ENCODE measurements around the gene DENND6A. TPM values are rescaled to one million over a fixed set of nuclear protein-coding genes. Genes with fewer than 3 reads are reported as not detected.
"Not testable (repeated sequence)": the region's sequence is repeated elsewhere in the genome, so short reads cannot be mapped to it uniquely, and the experiment has no call there.

Gene DENND6A
- total RNA-seq, 2 experiments from 2014 or later: 13.0 to 16.0 TPM

DNA sequence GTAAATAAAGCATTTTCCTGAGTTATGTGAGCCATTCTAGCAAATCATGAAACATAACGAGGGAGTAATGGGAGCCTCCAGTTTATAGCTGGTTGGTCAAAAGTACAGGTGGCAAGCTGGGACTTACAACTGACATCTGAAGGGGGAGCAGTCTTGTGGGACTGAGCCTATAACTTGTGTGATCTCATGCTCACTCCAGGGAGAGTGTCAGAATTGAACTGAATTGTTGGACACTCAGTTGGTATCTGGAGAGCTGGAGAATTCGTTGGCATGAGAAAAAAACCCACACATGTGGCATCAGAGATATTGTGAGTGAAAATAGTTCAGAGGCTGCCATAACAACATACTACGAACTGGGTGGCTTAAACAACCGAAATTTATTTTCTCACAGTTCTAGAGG is 22.8 kb upstream of the DENND6A start:
- Mint-ChIP-seq H3K4me3 (no peak overlapping the region), H3K9me3 (no peaks in the 10 kb centered on the region), H3K36me3 (no peaks in the 10 kb centered on the region), H3K4me1 (ENCODE audit: low read depth) (no peaks in the 10 kb centered on the region), H3K27ac (no peak overlapping the region), H3K27me3 (no peaks in the 10 kb centered on the region)
- ChIA-PET CTCF (no interaction called here), POLR2A (no interaction called here)
- DNase-seq: no peak
- intact Hi-C loops (cut with micrococcal nuclease): no loop called here

DNA sequence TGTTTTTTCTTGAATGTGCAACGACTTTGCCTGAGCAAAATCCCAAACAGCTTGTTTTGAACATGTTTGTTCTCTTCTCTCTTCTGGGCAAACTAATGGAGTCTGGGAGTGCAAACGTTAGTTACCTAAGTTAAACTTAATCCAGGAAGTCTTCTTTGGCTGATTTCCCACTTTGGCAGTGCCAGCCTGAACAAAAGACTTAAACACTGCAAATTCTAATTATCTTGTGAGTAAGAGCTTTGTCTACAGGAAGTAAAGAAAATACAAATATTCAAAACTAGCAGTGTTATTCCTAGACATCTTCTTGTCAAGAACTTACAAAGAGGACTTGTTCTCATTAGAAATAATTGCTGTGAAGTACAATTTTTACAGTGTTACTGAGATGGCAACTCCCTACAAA is 16.7 kb upstream of the DENND6A start:
- POLR2A ChIA-PET: no interaction called here
- H3K9me3 Mint-ChIP-seq: no peaks in the 10 kb centered on the region

GRCh38 chr3:57709031-57709430 is 16.2 kb upstream of the DENND6A start:
- H3K4me1 Mint-ChIP-seq (ENCODE audit: low read depth): no peaks in the 10 kb centered on the region
- no peak for DNase-seq
- no peak overlapping the region for H3K4me3 Mint-ChIP-seq
- H3K9me3 Mint-ChIP-seq: no peaks in the 10 kb centered on the region
- no peaks in the 10 kb centered on the region for H3K27me3 Mint-ChIP-seq
- H3K36me3 Mint-ChIP-seq: no peaks in the 10 kb centered on the region
- POLR2A ChIA-PET: no interaction called here
- CTCF ChIA-PET: no interaction called here
- H3K27ac Mint-ChIP-seq: no peak overlapping the region
- intact Hi-C loops (cut with micrococcal nuclease): no loop called here

More for the DNA sequence above, 16.7 kb upstream of the DENND6A start:
- intact Hi-C loops (cut with micrococcal nuclease): no loop called here
- no peak overlapping the region for H3K4me3 Mint-ChIP-seq
- H3K27ac Mint-ChIP-seq: no peak overlapping the region
- H3K36me3 Mint-ChIP-seq: no peaks in the 10 kb centered on the region
- no peaks in the 10 kb centered on the region for H3K27me3 Mint-ChIP-seq
- CTCF ChIA-PET: no interaction called here
- no peak for DNase-seq
- no peaks in the 10 kb centered on the region for H3K4me1 Mint-ChIP-seq (ENCODE audit: low read depth)

DNA sequence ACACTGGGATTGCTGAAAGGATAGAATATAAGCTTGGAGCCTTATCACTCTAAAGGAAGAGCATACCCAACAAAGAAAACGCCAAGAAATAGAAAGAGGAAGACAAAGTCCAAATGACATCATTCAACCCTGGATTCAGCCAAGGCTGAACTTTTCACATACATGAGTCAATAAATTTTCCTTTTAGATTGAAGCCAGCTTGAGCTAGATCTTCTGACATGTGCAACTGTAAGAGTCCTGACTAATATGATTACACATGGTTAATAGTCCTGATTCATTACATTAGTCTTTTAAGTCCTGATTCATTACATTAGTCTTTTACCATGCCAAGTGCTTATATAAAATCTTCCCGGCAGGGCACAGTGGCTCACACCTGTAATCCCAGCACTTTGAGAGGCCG is 13.6 kb upstream of the DENND6A start:
- no peaks in the 10 kb centered on the region for H3K9me3 Mint-ChIP-seq
- no peaks in the 10 kb centered on the region for H3K36me3 Mint-ChIP-seq
- no peaks in the 10 kb centered on the region for H3K4me1 Mint-ChIP-seq (ENCODE audit: low read depth)
- intact Hi-C loops (cut with micrococcal nuclease): no loop called here
- ChIA-PET CTCF (no interaction called here), POLR2A (no interaction called here)
- H3K27me3 Mint-ChIP-seq: no peaks in the 10 kb centered on the region
- H3K4me3 Mint-ChIP-seq: no peak overlapping the region
- no peak for DNase-seq
- H3K27ac Mint-ChIP-seq: no peak overlapping the region

DNA sequence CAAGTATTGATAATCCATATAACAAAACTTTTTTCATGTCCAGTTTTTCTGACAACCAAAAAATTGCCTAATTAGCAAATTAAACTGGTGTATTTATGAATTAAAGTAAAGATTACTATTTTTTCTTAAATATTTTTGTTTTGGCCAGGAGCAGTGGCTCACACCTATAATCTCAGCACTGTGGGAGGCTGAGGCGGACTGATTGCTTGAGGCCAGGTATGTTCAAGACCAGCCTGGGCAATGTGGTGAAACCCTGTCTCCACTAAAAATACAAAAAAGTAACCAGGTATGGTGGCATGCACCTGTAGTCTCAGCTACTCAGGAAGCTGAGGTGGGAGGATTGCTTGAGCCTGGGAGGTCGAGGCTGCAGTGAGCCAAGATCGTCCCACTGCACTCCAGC is 12.5 kb upstream of the DENND6A start:
- H3K27me3 Mint-ChIP-seq; H3K9me3 Mint-ChIP-seq; H3K4me3 Mint-ChIP-seq; intact Hi-C loops (cut with micrococcal nuclease); POLR2A ChIA-PET; H3K4me1 Mint-ChIP-seq (ENCODE audit: low read depth); H3K36me3 Mint-ChIP-seq; DNase-seq; H3K27ac Mint-ChIP-seq: not testable (repeated sequence)
- CTCF ChIA-PET: interaction anchor here (0.6 kb wide), 1 partner anchor 151 kb away, joined by 6 read pairs; no protein-coding TSS in a partner anchor

GRCh38 chr3:57701781-57702180 is 8.9 kb upstream of the DENND6A start:
- H3K27ac Mint-ChIP-seq: no peak overlapping the region
- H3K4me3 Mint-ChIP-seq: no peak overlapping the region
- no peaks in the 10 kb centered on the region for H3K36me3 Mint-ChIP-seq
- POLR2A ChIA-PET: no interaction called here
- H3K9me3 Mint-ChIP-seq: no peaks in the 10 kb centered on the region
- no peak for DNase-seq
- CTCF ChIA-PET: interaction anchor here (0.6 kb wide), 1 partner anchor 61 kb away, joined by 5 read pairs; no protein-coding TSS in a partner anchor
- H3K27me3 Mint-ChIP-seq: no peaks in the 10 kb centered on the region
- no peaks in the 10 kb centered on the region for H3K4me1 Mint-ChIP-seq (ENCODE audit: low read depth)
- intact Hi-C loops (cut with micrococcal nuclease): no loop called here

DNA sequence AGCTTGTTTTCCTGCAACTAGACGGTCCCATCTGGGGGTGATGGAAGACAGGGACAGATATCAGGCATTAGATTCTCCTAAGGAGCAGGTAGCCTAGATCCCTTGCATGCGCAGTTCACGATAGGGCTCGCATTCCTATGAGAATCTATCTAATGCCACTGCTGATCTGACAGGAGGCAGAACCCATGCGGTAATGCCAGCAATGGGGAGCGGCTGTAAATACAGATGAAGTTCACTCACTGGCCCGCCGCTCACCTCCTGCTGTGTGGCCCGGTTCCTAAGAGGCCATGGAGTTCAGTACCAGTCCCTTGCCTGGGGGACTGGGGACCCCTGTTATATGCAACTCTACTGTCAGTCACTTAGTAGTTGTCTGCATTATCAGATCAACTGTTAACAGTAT is 7.9 kb upstream of the DENND6A start:
- Mint-ChIP-seq H3K4me1 (ENCODE audit: low read depth) (no peaks in the 10 kb centered on the region), H3K36me3 (no peaks in the 10 kb centered on the region), H3K27me3 (no peaks in the 10 kb centered on the region), H3K4me3 (no peak overlapping the region), H3K9me3 (no peaks in the 10 kb centered on the region), H3K27ac (no peak overlapping the region)
- intact Hi-C loops (cut with micrococcal nuclease): no loop called here
- DNase-seq: no peak
- ChIA-PET POLR2A (no interaction called here), CTCF (no interaction called here)

- Mint-ChIP-seq H3K36me3 (no peaks in the 10 kb centered on the region), H3K4me1 (ENCODE audit: low read depth) (no peaks in the 10 kb centered on the region), H3K9me3 (no peaks in the 10 kb centered on the region), H3K27me3 (no peaks in the 10 kb centered on the region), H3K4me3 (no peak overlapping the region), H3K27ac (no peak overlapping the region)
- intact Hi-C loops (cut with micrococcal nuclease): no loop called here
- CTCF ChIA-PET: no interaction called here
- POLR2A ChIA-PET: no interaction called here
- no peak for DNase-seq
Observed at GRCh38 chr3:57699591-57699990, 6.7 kb upstream of the DENND6A start.

DNA sequence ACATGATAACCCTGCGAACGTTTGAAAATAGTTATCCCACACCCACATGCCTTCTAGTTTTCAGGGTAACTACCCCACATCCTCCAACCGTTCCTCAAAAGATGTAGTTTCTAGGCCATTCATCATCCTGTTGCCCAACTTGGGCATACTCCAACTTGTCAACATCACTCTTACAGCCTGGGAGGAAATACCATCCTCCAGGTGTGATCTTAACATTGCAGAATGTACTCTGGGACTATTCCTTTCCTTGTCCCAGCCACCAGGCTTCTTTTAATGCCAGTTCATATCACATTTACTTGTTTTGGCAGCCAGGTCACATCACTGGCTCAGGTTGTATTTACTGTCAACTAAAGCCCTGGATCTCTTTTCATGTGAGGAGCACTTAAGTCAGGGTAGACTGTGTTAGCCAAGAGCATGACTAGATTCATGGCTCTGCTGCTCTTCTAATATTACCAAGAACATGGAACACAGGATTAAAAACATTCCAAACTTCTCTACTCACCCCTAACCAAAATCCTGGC is 4.0 kb upstream of the DENND6A start:
- intact Hi-C loops (cut with micrococcal nuclease): no loop called here
- no peaks in the 10 kb centered on the region for H3K36me3 Mint-ChIP-seq
- H3K27me3 Mint-ChIP-seq: no peaks in the 10 kb centered on the region
- POLR2A ChIA-PET: no interaction called here
- H3K9me3 Mint-ChIP-seq: no peaks in the 10 kb centered on the region
- H3K4me3 Mint-ChIP-seq: no peak overlapping the region
- peaks cover 4% of the 10 kb centered on the region for H3K4me1 Mint-ChIP-seq (ENCODE audit: low read depth)
- no peak for DNase-seq
- CTCF ChIA-PET: interaction anchor here (1.3 kb wide), 1 partner anchor 10 kb away, joined by 3 read pairs; no protein-coding TSS in a partner anchor
- no peak overlapping the region for H3K27ac Mint-ChIP-seq

GRCh38 chr3:57694146-57694545 is 1.3 kb upstream of the DENND6A start:
- no peak for DNase-seq
- no peak overlapping the region for H3K4me3 Mint-ChIP-seq
- intact Hi-C loops (cut with micrococcal nuclease): loop anchor here (5.0 kb wide), 1 partner anchor 123 kb away; no protein-coding TSS in a partner anchor
- H3K9me3 Mint-ChIP-seq: no peaks in the 10 kb centered on the region
- no peak overlapping the region for H3K27ac Mint-ChIP-seq
- H3K27me3 Mint-ChIP-seq: no peaks in the 10 kb centered on the region
- peaks cover 27% of the 10 kb centered on the region for H3K4me1 Mint-ChIP-seq (ENCODE audit: low read depth)
- ChIA-PET POLR2A (no interaction called here), CTCF (no interaction called here)
- no peaks in the 10 kb centered on the region for H3K36me3 Mint-ChIP-seq

GRCh38 chr3:57692133-57692395 is 813 bp downstream of the DENND6A start:
- H3K36me3 Mint-ChIP-seq, DNase-seq, CTCF ChIA-PET, H3K9me3 Mint-ChIP-seq, H3K27me3 Mint-ChIP-seq: not testable (repeated sequence)
- Mint-ChIP-seq H3K4me1 (ENCODE audit: low read depth) (peaks cover 40% of the 10 kb centered on the region), H3K4me3 (peak overlapping the region; percentile 81), H3K27ac (peak overlapping the region; percentile 92)
- intact Hi-C loops (cut with micrococcal nuclease): loop anchor here (1.0 to 5.0 kb wide), 5 partner anchors 64 to 465 kb away; partner anchors contain the start of genes APPL1, ARF4, PDE12 and SLMAP
- POLR2A ChIA-PET: interaction anchor here (0.6 to 2.4 kb wide), 5 partner anchors 27 to 779 kb away, joined by 3 to 17 read pairs (median 3); partner anchors contain the start of genes ARF4, PDE12 and SLMAP

GRCh38 chr3:57691411-57692132 is 1.3 kb downstream of the DENND6A start:
- intact Hi-C loops (cut with micrococcal nuclease): loop anchor here (1.0 to 5.0 kb wide), 6 partner anchors 65 to 465 kb away; partner anchors contain the start of genes APPL1, ARF4, PDE12 and SLMAP
- H3K4me1 Mint-ChIP-seq (ENCODE audit: low read depth): peaks cover 45% of the 10 kb centered on the region
- H3K27me3 Mint-ChIP-seq: no peaks in the 10 kb centered on the region
- H3K9me3 Mint-ChIP-seq: no peaks in the 10 kb centered on the region
- peak; percentile 31 for DNase-seq
- H3K4me3 Mint-ChIP-seq: peak overlapping the region; percentile 81
- CTCF ChIA-PET: no interaction called here
- no peaks in the 10 kb centered on the region for H3K36me3 Mint-ChIP-seq
- peak overlapping the region; percentile 92 for H3K27ac Mint-ChIP-seq
- POLR2A ChIA-PET: interaction anchor here (0.6 to 2.4 kb wide), 5 partner anchors 20 to 780 kb away, joined by 3 to 17 read pairs (median 3); partner anchors contain the start of gene PDE12

All from activated CD4-positive, alpha-beta memory T cell treated with anti-CD3 and anti-CD28 coated beads for 36 hours (primary cell).